Heart left ventricle (tissue), 13 donors: ENCODE measurements around the gene NPFFR1.

Source experiments
- CTCF ChIP-seq, 12 donors: fragments of 200-600 bp; sonication (generic) in 4 of 12; IDR thresholded peaks; one replicate each; pipeline versions ENCODE4 v1.5.0 to v1.8.0; 2018 to 2022; ENCODE audit warnings: antibody characterized with exemption in 12 of 12, mild to moderate bottlenecking in 5 of 12
- POLR2A ChIP-seq, 2 donors: fragments of 450-650 bp; IDR thresholded peaks; one replicate each; pipeline ENCODE4 v1.6.1; 2017; ENCODE audit warnings: antibody characterized with exemption in 2 of 2, mild to moderate bottlenecking in 2 of 2, moderate library complexity in 2 of 2
- donor health status: ischemic (EF 13 %, LVEDD 7.1; RV severe dilation, severe dysfunction).
- donor health status: DM: no; HTN: yes; CAD: no.
- donor health status: DM: no; HTN: no; CAD: no.
- donor health status: ischemic (EF 25% LVEDD 6.9; RV normal size, moderate dysfunction).
- donor health status: ischemic (EF 25% LVEDD 5.7; RV mildly dilated, moderate dysfunction).
- donor health status: ischemic (EF 35%, LVEDD 5.7; RV mildly dilated, moderate dysfunction).
- donor health status: nonischemic (EF 11% LVEDD 7.7; RV severe dilation, severe dysfunction).
- donor health status: DM: yes; HTN: yes; CAD: no.
- donor health status: PGD.
- donor health status: ischemic (EF 29% LVEDD 5.4; RV normal size, mild dysfunction).
- donor health status: nonischemic (EF 23%, LVEDD 6.1; RV moderate dilation, normal function).

GRCh38 chr10:70258216-70258615, 25.6 kb downstream of the NPFFR1 start:
- no peak for TF ChIP-seq CTCF (IDR thresholded peaks at IDR 0.05)
- TF ChIP-seq POLR2A (IDR thresholded peaks at IDR 0.05), result no peak
